HG03103 (cell line): ENCODE measurements around the gene RYR2.
"Not testable (repeated sequence)": the region's sequence is repeated elsewhere in the genome, so short reads cannot be mapped to it uniquely, and the experiment has no call there.

Experiments used
- ATAC-seq: cut with Tn5 transposase; IDR thresholded peaks from one replicate; pipeline ENCODE4 v1.9.1; 2021; ENCODE audit warnings: low read depth; ENCODE audit not compliant: unreplicated experiment

The RYR2 gene

DNA sequence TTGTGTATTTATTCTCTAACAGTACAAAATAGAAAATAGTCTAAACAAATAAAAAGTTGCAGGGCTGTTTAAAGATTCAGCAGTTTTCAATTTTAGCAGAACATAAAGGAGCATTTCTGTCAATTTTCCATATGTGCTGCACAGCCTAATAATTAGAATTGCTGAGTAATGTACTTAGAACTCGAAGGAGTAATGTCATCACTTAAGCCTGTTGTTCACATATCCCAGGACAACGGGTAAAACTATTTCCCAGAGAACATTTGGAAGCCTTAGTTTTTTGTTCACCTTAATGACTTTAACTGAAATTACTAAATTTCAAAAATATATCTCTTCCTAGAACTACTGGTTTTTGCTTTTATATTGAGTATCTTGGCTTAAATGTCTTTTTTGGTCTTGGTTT, 767.1 kb downstream of the RYR2 start:
- no peak for ATAC-seq

DNA sequence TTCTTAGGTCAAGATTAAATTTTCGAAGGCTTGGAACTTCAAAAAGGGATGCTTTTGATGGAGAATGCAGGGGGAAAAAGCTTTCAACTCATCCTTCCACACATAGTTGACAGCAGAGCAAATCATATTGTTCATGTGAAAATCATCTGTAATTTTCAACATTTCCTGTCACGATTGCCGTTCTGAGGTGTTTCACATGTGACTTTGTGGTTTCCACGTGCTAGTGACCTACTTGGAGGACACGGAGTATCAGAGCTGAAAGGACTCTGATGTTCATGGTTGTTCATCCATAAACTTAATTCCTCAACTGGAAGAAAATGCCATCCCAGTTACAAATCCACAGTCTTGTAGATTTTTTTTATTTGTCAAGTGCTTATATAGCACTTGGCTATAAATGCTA, 769.6 kb downstream of the RYR2 start:
- ATAC-seq: no peak

DNA sequence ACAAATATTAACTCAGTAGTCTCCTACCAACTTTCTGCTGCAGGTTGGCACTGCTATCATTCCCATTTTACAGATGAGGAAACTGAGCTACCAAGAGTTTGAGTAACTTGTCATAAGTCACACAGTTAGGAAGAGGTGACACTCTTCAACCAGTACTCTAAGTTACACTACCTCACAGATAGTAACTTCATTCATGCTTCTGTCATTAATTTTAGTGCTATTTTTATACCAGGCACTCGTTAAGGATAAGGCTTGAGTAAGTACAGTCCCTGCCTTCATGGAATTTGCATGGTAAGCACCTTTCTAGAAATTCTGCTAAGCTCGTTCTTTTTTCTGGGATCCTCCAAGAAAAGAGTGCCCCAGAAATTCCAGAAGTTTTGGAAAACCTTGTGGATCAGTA, 770.1 kb downstream of the RYR2 start:
- no peak for ATAC-seq

DNA sequence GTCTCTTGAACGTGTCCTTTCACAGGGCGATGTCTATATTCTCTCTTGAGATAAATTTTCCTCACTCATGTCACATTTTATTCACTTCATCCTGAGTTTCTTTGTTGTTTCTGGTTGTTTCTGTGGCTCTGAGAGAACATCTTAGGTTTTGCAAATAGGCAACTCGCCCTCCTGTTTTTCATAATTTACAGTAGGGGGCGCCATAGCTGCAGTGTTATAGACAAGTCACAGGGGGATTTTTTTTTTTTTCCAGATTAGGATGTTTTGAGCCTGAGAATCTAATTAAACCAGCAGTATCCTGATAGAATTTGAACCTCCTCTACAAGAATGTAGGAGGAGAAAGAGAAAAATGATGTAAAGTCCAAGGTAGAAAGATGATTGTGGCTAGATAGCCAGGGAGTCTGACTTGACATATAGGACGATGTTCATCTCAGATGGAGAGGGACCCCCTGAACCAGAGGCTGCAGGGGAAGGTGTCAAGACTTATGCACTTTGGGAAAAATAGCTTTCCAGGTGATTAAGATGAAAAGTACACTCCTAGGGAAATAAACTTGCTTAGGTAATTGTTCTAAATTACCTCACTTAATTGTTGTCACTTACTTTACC, 772.4 kb downstream of the RYR2 start:
- no peak for ATAC-seq

DNA sequence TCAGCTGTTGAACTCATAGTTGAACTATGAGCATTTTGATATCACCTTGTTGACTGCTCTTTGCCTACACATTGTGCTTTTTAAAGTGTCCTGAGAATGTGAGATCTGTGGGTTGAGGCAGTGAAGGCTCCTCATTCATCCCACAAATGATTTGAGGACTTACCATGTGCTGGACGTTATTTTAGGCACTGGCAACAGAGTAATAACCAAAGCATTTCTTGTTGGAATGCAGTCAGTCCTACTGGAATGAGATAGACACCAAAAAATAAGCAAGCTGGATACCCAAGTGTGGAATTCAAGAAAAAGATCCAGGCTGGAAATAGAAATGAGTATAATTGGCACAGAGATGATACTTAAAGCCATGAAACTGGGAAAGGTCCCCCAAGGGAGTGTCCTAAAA, 775.3 kb downstream of the RYR2 start:
- ATAC-seq: no peak

DNA sequence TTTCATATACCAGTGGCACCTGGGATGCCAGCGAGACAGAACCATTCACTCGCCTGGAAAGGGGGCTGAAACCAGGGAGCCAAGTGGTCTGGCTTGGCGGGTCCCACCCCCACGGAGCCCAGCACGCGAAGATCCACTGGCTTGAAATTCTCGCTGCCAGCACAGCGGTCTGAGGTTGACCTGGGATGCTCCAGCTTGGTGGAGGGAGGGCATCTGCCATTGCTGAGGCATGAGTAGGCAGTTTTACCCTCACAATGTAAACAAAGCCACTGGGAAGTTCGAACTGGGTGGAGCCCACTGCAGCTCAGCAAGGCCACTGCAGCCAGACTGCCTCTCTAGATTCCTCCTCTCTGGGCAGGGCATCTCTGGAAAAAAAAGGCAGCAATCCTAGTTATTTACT, 778.6 kb downstream of the RYR2 start:
- ATAC-seq: not testable (repeated sequence)

DNA sequence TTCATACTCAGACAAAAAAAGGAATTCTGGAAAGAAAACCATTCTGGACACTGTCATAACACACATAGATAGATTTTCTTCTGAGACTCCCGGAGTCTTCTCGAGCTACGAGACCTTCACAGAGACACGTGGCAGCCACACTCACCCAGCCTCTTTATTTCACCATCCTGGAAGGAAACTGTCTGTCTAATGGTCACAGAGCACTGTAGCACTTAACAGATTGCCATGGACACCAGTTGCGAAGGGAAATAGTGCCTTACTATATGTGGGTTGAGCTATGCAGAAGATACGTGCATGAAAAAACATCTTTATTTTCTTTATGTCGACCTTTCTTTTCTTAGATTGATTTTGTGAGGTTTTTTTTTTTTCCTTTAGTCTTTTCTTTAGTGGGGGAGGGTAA, 790.9 kb downstream of the RYR2 start:
- no peak for ATAC-seq

DNA sequence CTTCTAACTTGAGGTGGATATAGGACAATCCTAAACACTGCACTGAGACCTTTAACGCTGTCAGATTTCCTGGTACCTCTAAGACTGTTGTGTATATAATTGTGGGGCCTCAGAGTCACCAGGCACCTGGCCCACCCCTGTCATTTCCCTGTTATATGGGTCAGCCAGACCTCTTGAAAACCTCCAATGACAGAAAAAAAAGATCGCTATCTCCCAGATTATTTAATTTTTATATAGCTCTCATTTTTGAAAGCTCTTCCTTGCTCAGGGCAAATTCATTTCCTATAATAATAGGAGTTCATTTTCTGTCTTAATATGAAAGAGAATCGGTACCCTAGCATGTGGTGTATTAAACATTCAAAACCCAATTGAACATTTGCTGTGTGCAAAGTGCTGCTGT, 792.1 kb downstream of the RYR2 start:
- no peak for ATAC-seq

DNA sequence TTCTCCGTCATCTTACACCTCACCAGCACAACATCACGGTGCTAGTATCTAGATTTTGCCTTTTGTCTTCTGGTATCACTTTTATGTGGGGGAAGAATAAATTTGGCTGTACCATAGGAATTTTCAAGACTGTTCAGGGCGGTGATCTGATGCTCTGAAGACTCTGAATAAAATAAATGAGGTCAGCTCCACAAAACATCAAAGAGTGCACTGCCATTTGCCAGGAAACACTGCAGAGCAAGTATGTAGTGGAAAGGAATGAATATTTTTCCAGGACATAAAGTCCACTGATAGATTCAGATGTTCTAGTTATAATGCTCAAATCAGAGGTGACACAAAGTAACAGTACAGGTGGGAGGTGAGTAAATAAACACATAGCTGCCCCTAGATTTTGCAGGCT, 792.5 kb downstream of the RYR2 start:
- ATAC-seq: no peak

DNA sequence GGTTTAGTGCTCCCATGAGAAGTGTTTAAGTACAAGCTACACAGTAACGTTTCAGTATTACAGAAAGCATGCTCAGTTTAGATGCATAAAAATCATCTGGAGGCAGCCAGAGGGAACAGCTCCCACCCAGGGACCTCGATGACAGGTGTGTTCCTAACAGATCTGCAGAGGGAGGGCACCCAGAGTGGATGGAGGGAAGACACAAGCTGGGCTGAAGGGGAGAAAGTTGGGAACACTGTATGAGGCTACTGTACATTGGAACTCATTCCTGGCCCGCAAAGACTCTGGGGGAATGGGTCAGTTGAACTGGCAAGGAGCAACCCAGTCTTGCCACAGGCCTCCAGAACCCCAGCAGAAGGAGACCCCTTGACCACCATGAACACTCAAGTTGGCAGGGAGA, 796.3 kb downstream of the RYR2 start:
- ATAC-seq: no peak

DNA sequence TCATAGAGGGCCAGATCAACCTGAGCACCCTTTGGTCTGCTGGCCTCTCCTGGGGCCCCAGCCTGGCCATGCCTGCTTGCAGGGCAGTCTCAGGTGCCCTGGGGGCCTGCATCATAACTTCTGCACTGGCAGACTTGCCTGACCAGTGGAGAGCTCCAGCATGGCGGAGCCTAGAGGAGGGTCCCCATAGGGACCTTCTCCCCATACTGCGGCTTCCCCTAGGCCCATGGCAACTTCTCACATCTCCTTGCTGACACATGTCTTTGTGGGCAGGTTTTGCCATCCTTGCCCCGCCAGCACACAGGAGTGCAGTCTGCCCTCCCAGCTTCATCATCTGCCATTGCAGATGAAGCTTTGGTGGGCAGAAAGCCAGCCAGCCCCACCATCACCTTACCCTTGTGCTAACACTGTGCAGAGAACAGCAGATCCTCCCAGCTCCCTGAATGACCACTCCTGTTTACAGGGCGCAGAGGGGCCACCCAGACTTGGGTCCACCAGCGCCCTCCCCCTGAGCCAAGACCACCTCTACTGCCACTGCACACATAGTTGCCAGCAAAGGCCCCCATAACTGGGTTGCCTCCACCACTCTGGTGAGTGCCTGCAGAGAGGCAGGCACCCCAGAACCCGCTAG, 797.0 kb downstream of the RYR2 start:
- no peak for ATAC-seq

DNA sequence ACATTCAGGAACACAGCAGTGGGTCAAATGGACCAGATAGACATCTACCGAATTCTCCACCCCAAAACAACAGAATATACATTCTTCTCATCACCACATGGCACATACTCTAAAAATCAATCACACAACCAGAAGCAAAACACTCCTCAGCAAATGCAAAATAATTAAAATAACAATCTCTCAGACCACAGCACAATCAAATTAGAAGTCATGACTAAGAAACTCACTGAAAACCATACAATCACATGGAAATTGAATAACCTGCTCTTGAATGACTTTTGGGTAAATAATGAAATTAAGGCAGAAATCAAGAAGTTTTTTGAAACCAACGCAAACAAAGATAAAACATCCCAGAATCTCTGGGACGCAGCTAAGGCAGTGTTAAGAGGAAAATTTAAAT, 799.5 kb downstream of the RYR2 start:
- ATAC-seq: no peak

DNA sequence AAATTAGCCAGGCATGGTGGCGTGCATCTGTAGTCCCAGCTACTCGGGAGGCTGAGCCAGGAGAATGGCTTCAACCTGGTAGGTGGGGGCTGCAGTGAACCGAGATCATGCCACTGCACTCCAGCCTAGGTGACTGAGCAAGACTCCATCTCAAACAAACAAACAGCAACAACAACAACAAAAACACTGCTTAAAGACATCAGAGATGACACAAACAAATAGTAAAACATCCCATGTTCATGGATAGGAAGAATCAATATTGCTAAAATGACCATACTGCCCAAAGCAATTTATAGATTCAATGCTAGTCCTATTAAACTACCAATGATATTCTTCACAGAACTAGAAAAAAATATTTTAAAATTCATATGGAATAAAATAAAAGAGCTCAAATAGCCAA, 801.5 kb downstream of the RYR2 start:
- not testable (repeated sequence) for ATAC-seq

DNA sequence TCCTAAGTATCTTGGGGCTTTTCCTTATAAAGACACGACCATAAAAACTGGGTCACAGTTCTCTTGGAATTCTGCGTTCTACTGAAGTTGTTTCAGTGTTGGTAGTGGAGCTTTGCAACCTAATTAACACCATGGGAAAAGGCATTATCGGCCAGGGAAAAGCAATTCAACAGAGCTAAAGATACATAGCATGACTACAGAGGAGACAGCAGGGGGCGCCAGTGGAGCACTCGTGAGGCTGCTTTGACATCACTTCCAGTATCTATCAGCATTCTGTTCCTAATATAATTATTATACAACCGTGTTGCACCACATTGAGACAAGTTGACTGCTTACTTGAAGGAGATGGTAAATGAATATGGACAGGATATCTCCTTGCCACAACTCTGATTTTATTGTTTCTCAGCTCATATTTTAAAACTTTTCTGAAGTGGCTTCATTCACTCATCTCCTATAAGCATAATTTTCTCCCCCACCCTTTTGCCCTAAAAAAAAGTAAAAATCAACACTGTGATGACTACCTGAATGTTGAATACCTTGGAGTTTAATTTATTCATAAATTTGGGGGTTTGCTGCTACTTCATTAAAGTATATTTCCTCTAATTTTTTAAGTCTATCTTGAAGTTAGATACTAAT, 809.3 kb downstream of the RYR2 start:
- ATAC-seq: no peak

DNA sequence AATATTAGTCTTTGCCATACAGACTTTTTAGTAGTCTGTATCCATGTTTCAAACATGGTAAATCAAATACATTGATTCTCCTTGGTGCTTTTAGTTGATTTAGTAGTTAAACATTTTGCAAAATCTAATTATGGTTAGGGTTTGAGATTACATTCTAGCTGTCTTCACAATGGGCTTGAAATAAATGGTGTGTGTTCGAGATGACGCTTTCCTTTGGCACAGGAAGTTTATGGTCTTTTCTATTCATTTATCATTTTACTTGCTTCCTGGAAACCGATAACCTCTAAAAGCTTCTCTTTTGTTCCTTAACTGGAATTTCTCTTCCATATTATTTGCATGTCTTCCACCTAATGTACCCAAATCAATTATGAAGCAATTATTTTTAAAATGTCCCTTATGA, 810.4 kb downstream of the RYR2 start:
- ATAC-seq: no peak

DNA sequence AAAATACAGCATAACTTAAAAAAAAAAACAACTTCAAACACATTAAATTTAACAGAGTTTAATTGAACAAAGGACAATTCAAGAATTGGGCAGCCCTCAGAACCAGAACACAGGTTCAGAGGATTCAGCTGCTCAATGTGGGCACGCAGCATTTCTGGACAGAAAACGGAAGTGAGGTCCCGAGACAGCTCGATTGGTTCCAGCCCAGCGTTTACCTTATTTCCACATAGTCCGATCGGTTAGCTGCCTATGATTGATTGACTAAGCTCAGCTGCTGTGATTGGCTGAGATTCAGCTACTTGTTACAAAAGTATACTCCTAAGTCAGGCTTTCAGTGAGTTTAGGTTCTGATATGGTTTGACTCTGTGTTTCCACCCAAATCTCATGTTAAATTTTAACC, 815.5 kb downstream of the RYR2 start:
- no peak for ATAC-seq

DNA sequence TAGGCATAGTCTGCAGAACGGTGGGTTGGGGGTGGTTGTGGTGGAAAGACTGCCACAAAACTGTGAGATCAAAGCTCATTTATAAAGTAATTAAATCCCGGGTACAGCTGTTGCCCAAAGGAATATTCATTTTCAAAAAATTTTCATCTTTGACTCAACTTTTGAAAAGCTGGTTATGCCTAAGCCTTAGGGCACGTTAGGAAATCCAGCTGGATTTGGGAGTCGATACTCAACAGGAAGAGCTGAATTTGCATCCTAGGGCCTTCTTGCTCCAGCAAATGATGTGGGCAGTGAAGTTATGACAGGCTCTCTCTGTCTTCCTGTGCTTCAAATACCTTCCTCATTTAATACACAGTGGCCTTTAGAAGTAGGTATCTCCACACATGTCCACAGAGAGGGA, 817.0 kb downstream of the RYR2 start:
- ATAC-seq: no peak

DNA sequence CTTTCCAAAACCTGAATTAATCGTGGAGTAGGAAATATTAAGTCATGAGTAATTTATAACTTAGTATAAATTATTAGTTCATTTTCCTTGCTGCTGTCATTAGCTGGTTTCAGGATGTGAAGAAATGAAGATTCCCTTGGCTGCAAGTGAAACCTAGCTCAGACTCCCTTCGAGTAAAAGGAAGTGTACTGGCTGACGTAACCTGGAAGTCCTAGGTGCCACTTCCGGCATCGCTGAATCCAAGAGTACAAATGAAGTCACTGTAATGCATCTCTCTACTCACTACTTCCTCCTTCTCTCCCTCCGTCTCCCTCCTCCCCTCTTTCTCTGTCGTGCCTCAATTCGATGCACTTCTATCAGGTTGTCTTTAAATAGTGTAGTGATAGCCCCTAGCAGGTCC, 820.0 kb downstream of the RYR2 start:
- ATAC-seq: no peak

DNA sequence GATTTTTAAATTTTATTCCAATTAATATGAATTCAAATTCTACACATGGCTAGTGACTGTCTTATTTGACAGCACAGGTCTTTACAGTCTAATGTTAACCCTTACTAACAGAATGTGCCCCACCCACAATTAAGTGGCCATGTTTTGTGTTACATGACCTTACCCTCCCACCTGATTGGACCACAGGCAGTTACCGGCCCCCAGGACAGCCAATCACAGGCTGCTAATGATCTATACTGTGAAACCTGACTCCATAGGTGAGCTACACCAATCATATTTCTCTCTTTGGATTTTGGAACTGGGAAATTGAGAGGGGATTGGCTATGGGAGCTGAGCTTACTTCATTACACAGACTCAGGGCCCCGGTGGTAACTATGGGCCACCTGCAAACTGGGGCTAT, 821.2 kb downstream of the RYR2 start:
- no peak for ATAC-seq

DNA sequence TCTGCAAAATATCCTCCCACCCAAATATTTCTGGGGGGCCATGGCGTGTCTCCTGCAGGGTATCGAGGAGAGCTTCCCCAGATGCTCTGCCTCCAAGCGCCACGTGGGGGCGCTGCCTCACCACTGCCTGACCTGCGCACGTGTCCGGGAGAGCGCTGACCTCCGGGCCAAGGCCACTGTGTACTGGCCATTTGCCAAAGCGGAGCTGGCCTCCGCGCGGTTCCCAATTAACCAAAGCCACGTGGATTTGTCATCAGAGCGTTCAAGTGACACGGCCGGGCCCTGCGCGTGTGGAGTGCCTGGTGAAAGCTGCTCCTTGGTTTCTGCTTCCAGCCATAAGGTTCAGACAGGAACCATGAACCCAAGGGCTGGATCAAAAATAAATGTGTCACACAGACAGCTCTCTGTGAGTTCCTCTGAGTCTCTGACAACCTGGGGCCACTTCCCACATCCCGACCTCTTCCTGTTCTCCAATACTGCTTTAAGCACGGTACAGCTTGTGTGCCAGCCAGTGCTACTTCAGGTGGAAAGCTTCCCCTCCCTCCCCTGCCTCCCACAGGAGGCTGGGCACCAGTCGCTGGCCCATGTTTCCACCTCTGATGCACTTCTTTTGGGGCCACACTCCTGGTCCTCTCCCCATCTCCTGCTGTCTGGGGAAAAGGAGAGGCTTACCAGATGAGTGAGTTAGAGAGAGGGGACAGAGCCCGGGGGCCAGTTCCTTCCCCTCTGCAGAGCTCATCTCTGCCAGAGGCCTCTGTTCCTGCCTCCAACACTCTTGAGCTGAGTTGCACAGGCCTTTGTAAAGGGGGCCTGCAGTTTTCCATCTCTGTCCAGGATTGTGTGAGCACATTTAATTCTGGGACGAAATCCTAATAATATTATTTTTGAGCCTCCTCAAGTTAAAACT, 822.6 kb downstream of the RYR2 start:
- ATAC-seq: peak; percentile 82

DNA sequence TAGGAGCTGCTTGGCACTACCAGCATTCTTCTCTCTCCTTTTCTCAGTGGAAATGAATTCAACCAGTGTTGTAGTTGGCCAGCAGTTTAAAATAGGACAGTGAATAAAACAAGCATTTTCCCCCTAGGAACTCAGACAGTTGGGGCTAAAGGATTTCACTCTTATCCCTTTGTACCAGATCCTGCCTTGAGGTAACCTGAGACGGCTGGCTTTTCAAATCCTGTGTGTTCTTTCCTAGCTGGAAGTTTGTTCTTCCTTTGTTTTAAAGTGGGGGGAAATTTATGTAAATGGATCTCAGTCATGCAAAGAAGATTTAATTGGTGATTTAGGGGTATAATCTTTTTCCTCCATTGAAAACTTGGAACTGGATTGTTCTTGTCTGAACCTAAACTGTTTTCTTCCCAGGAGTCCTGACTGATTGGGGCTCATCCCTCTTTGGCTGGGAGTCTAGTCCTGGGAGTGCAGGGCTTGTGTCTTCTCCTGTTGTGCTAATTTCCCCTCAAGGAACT, 825.5 kb downstream of the RYR2 start:
- ATAC-seq: no peak
